Activated naive CD4-positive, alpha-beta T cell treated with anti-CD3 and anti-CD28 coated beads, Interleukin-2, amount 10 ng/mL, durations not matched to agents 7 days and 5 days (primary cell): ENCODE results near the gene CDH4.

ENCODE experiments used
- CTCF ChIA-PET: fragments of 350-600 bp; sonication (Branson Sonifier 250); formaldehyde crosslinking; loops from one replicate; lab custom pipeline; 2021; ENCODE audit warnings: antibody characterized with exemption; lab: Charles Lee
- DNase-seq: peaks from one replicate; pipeline ENCODE4 v3.0.0-alpha.2; 2020
- H3K27ac Mint-ChIP-seq: one replicate; pipeline ENCODE4 v1.8.0; 2021; ENCODE audit warnings: mild to moderate bottlenecking, moderate library complexity, mixed read lengths
- H3K27me3 Mint-ChIP-seq: one replicate; pipeline ENCODE4 v1.8.0; 2021; ENCODE audit warnings: mild to moderate bottlenecking, mixed read lengths
- H3K36me3 Mint-ChIP-seq: one replicate; pipeline ENCODE4 v1.8.0; 2021; ENCODE audit warnings: mixed read lengths
- H3K4me1 Mint-ChIP-seq: one replicate; pipeline ENCODE4 v1.8.0; 2021; ENCODE audit warnings: mixed read lengths
- H3K4me3 Mint-ChIP-seq: one replicate; pipeline ENCODE4 v1.8.0; 2021; ENCODE audit warnings: mild to moderate bottlenecking, moderate library complexity, mixed read lengths
- H3K9me3 Mint-ChIP-seq: one replicate; pipeline ENCODE4 v1.8.0; 2021; ENCODE audit warnings: mixed read lengths

Gene CDH4

DNA sequence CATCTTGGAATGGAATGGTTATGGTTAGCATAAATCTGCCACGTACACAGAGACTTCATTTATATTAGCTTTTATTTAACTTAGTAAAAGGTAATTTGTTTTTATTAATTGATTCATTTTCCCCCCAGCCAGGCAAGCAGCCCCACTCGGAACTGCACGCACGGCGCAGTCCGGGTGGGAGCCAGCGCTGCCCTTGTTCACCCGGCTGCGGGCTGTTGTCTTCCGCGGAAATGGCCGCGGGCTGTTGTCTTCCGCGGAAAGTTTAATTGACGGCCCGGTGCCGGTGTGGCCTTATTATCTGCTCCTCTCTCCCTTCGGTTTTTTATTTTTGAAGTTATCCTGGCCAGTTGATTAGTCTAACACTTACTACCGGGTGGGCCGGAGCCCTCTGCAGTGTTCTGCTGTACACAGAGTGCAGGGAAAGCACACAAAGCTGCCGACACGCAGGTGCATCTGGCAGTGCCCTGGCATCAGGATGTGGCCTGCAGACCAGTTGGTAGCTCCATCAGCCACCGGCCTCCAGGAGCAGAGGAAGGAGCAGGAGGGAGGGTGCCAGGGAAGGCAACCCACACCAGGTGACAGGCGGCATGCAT lies 270.5 kb downstream of the CDH4 start:
- H3K27me3 Mint-ChIP-seq: no peaks in the 10 kb centered on the region
- H3K4me1 Mint-ChIP-seq: no peaks in the 10 kb centered on the region
- DNase-seq: no peak
- H3K27ac Mint-ChIP-seq: no peak overlapping the region
- H3K9me3 Mint-ChIP-seq: peaks cover 6% of the 10 kb centered on the region
- H3K36me3 Mint-ChIP-seq: no peaks in the 10 kb centered on the region
- CTCF ChIA-PET: no interaction called here
- H3K4me3 Mint-ChIP-seq: no peak overlapping the region

DNA sequence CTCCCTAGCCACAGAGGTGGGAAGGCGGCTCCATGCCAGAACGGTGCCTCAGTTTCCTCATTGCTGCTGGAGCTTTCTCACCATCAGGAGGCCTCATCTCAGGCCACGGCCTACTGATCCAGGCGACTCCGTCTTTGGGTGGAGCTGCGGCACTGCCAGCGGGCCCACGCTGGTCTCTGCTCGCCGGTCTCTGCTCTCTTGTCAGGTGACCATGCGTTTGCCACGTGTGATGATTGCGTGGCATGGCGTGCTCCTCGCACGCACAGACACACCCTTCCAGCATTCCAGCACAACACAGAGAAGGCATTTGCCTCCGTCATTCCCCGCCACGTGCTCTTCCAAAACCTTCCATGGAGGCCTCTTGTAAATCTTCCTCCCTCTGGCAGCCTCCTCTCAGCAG lies 271.1 kb downstream of the CDH4 start:
- peaks cover 6% of the 10 kb centered on the region for H3K9me3 Mint-ChIP-seq
- H3K4me1 Mint-ChIP-seq: no peaks in the 10 kb centered on the region
- no peaks in the 10 kb centered on the region for H3K36me3 Mint-ChIP-seq
- no peak overlapping the region for H3K4me3 Mint-ChIP-seq
- no peak for DNase-seq
- CTCF ChIA-PET: no interaction called here
- H3K27ac Mint-ChIP-seq: no peak overlapping the region
- no peaks in the 10 kb centered on the region for H3K27me3 Mint-ChIP-seq

DNA sequence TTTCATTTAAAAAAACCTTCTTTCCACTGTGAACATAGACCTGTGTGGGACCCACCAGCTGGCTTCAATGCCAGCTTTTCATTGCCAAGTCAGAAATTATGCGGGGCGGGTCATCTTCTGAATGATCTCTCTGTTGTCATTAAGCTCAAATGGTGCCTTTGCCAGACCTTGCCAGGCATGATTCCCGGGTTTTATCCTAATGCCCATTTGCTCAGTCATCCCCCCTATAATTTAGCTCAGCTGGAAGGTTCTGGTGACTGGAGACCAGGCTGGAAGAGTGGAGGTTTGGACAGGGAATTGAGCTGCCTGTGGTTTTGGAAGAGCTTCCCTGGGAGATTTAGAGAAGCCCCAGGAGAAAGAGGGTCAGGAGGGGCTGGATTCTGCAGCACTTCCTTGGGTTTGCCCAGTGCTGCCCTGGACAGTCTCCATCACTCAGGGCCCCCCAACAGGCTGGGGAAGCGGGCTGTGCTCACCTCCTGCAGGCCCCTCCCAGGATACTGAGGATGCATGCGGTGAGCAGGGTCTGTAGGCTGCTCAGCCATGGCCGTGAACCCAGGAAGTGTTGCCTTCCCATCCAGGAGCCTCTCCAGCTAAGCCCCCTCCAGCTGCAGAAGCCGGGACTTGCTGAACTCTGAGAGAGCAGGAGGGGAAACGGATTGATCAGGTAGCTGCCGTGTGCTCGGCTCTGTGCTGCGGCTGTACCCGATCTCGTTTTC lies 273.0 kb downstream of the CDH4 start:
- H3K27me3 Mint-ChIP-seq: no peaks in the 10 kb centered on the region
- CTCF ChIA-PET: interaction anchor here (0.5 kb wide), 1 partner anchor 12 kb away, joined by 3 read pairs; no protein-coding TSS in a partner anchor

DNA sequence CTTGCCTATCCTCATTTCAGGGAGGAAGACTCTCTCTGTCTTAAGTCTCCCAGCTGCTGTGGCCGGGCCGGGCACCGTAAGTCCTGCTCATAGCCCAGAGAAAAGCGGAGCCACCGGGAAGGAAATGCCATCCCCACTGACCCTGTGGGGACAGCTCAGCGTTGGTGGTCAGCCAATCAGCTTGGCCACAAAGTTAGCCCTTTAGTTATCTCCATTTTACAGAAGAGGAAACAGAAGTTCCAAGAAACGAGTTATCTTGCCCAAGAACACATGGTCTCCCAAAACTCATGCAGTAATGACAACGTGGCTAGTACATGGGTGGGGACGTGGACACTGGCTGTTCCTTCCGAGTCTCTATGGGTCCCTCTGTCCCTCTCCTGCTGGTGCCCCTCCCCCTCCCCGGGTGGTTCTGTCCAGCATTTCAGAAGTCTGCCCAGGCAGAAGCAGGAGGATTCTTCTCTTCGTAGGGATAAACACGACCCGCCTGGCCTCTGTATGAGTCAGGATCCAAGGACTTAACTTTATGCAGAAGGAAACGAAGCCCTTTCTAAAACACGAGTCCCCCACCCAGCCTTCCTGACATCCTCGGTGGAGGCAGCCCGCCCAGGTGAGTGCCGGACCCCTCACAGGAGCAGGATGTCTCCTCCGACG lies 273.8 kb downstream of the CDH4 start:
- CTCF ChIA-PET: no interaction called here
- H3K27ac Mint-ChIP-seq: no peak overlapping the region

More for the DNA sequence above, 273.0 kb downstream of the CDH4 start:
- H3K4me1 Mint-ChIP-seq: no peaks in the 10 kb centered on the region
- H3K9me3 Mint-ChIP-seq: no peaks in the 10 kb centered on the region
- no peak for DNase-seq
- no peaks in the 10 kb centered on the region for H3K36me3 Mint-ChIP-seq
- H3K4me3 Mint-ChIP-seq: no peak overlapping the region
- H3K27ac Mint-ChIP-seq: no peak overlapping the region

DNA sequence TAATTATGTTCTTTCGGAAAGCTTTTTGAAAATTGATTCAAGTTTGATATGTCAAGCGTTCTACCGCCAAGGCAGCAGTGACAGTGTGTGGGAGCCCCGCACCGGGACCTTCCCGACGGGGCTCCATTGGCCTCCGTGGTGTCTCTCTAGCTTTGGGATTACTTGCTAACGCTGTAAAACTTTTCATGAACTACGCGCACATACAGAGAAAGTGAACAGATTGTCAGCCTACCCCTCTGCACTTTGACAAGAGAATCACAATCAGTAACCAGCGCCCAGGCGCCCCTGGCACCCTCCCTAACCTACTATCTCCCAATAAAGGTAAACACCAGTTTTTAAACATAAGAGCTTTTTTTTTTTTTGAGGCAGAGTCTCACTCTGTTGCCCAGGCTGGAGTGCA lies 274.8 kb downstream of the CDH4 start:
- Mint-ChIP-seq H3K9me3 (no peaks in the 10 kb centered on the region), H3K4me1 (no peaks in the 10 kb centered on the region), H3K27ac (no peak overlapping the region), H3K27me3 (no peaks in the 10 kb centered on the region), H3K36me3 (no peaks in the 10 kb centered on the region), H3K4me3 (no peak overlapping the region)
- CTCF ChIA-PET: no interaction called here
- no peak for DNase-seq

More for the DNA sequence above, 273.8 kb downstream of the CDH4 start:
- Mint-ChIP-seq H3K4me3 (no peak overlapping the region), H3K9me3 (no peaks in the 10 kb centered on the region), H3K27me3 (no peaks in the 10 kb centered on the region), H3K36me3 (no peaks in the 10 kb centered on the region), H3K4me1 (no peaks in the 10 kb centered on the region)
- DNase-seq: no peak

DNA sequence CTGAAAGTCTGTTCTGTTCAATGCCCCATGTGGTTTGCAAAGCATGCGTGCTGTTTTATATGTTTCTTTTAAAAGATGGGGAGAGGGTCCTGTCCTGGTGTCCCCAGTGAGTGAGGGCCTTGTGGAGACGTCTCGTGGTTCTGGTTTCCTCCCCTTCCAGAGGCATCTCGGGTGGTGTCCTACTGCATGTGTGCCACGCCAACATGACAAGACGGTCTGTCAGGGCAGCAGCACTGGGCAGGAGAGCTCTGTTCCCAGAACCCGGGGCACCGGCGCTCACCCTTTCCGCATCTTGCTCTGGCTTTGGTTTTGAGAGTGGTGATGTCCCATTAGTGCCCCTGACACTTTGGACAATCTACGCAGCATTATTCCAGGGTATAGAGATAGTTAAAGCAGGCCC lies 275.6 kb downstream of the CDH4 start:
- Mint-ChIP-seq H3K9me3 (no peaks in the 10 kb centered on the region), H3K36me3 (no peaks in the 10 kb centered on the region), H3K27me3 (no peaks in the 10 kb centered on the region), H3K4me1 (no peaks in the 10 kb centered on the region), H3K4me3 (no peak overlapping the region), H3K27ac (no peak overlapping the region)
- no peak for DNase-seq
- CTCF ChIA-PET: no interaction called here

DNA sequence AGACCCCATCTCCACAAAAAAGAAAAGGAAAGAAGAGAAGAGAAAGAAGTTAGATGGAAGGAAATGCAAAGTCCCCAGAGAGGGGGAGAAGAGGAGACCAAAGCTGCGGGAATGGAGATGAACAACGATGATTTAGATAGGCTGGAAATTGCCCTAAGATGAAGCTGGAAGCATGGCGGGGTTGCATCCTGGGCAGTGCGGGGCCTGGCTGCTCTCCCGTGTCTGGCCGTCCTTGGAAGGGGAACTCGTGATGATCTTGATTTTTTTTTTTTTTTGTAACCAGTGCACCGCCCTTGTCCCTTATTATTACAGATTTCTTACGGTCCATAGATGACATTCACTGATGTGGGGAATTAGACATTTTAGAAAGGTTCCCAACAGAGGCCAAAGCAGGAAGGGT lies 276.5 kb downstream of the CDH4 start:
- Mint-ChIP-seq H3K4me3 (no peak overlapping the region), H3K36me3 (no peaks in the 10 kb centered on the region), H3K9me3 (no peaks in the 10 kb centered on the region), H3K27me3 (no peaks in the 10 kb centered on the region), H3K4me1 (no peaks in the 10 kb centered on the region), H3K27ac (no peak overlapping the region)
- DNase-seq: no peak
- CTCF ChIA-PET: no interaction called here

DNA sequence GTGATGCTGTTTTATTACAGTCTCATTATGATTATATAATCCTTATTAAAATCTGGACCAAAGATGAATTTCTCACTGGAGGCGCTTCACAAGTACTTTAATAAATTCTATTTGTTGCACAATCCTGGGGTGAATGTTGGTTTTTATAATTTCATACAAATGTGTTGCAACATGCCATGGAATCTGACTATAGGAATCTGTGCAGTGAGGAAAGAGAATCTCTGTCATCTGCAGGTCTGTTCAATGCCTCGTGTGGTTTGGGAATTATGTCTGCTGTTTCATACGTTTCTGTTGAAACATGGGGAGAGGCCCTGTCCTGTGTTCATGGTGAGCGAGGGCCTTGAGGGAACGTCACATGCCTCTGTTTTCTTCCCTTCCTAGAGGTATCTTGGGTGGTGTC lies 277.3 kb downstream of the CDH4 start:
- Mint-ChIP-seq H3K4me1 (no peaks in the 10 kb centered on the region), H3K9me3 (no peaks in the 10 kb centered on the region), H3K27ac (no peak overlapping the region), H3K36me3 (no peaks in the 10 kb centered on the region), H3K4me3 (no peak overlapping the region), H3K27me3 (no peaks in the 10 kb centered on the region)
- no peak for DNase-seq
- CTCF ChIA-PET: no interaction called here

DNA sequence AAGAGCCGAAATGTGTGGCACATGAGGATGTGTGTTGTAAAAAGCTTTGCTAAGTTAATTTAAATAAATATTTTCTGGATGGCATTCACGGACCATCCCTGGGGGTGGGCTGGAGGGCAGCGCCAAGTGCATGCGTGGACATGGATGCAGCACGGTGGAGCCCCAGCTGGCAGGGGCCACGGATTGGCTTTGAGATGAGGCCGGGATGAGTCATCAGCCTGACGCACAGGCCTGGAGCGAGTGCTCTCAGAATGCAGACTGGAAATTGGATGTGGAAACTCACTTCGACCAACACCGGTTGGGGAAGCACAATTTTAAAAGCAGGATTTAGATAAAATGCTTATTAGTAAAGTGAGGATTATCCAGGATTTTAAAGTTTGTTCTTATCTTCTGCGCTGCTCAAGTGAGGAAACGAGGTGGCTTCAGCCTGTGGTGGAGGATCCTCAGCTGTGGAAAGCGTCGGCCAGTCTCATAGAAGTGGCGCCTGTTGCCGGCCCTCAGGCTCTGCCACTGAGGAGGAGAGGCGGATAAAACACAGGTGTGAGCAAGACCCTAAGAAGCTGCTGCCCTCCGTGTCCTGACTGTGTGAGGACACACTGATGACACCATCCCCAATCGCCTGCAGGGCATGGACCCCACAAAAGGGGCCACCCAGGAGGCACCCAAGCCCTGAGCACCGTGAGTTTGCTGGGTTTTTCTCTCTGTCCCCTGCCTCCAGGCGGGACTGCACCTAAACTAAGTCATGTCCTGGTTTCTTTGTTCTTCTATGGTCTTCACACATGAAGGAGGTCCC lies 279.7 kb downstream of the CDH4 start:
- H3K4me3 Mint-ChIP-seq: no peak overlapping the region
- no peak overlapping the region for H3K27ac Mint-ChIP-seq
- CTCF ChIA-PET: interaction anchor here (0.8 kb wide), 1 partner anchor 30 kb away, joined by 3 read pairs; no protein-coding TSS in a partner anchor
- H3K4me1 Mint-ChIP-seq: no peaks in the 10 kb centered on the region
- H3K36me3 Mint-ChIP-seq: no peaks in the 10 kb centered on the region
- H3K27me3 Mint-ChIP-seq: no peaks in the 10 kb centered on the region
- H3K9me3 Mint-ChIP-seq: no peaks in the 10 kb centered on the region
- DNase-seq: no peak

DNA sequence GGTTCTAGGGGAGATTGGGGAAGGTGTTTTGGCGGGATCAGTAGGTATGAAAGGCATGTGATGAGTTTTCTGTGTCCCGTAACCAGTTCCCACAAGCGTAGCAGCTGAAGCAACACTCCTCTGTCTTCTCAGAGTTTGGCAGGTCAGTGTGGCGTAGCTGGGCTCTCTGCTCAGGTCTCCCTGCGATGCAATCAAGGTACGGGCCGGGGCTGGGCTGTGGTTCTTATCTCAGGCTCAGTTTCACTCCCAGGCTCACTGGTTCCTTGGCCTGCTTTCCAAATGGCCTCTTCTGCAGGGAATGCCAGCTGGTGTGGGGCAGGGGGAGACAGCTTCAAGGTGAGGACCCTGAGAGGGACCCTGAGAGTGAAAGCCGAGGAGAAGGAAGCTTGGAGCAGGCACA lies 280.7 kb downstream of the CDH4 start:
- no peaks in the 10 kb centered on the region for H3K27me3 Mint-ChIP-seq
- H3K4me1 Mint-ChIP-seq: no peaks in the 10 kb centered on the region
- DNase-seq: no peak
- H3K36me3 Mint-ChIP-seq: no peaks in the 10 kb centered on the region
- CTCF ChIA-PET: no interaction called here
- no peak overlapping the region for H3K27ac Mint-ChIP-seq
- no peaks in the 10 kb centered on the region for H3K9me3 Mint-ChIP-seq
- no peak overlapping the region for H3K4me3 Mint-ChIP-seq

DNA sequence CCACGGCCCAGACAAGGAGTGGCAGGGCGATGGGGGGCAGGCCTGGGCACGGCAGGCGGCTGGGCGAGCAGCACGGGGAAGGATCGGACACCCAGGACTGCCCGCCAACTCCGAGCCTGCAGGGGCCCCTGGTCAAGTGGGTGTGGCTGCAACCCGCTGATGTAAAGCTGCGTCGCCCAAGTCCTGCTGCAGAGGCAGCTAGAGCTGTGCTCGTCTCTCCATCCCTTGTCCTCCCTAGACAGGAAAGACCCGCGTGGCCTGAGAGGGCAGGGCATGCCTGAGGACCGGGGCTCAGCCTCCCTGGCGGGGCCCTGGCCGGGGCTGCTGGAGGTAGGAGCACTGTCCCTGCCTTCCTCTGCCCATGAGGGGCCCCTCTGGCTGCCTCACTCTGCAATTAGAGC lies 281.2 kb downstream of the CDH4 start:
- H3K4me3 Mint-ChIP-seq: no peak overlapping the region
- no peaks in the 10 kb centered on the region for H3K9me3 Mint-ChIP-seq
- CTCF ChIA-PET: no interaction called here
- DNase-seq: no peak
- no peaks in the 10 kb centered on the region for H3K36me3 Mint-ChIP-seq
- no peak overlapping the region for H3K27ac Mint-ChIP-seq
- H3K27me3 Mint-ChIP-seq: no peaks in the 10 kb centered on the region
- no peaks in the 10 kb centered on the region for H3K4me1 Mint-ChIP-seq

DNA sequence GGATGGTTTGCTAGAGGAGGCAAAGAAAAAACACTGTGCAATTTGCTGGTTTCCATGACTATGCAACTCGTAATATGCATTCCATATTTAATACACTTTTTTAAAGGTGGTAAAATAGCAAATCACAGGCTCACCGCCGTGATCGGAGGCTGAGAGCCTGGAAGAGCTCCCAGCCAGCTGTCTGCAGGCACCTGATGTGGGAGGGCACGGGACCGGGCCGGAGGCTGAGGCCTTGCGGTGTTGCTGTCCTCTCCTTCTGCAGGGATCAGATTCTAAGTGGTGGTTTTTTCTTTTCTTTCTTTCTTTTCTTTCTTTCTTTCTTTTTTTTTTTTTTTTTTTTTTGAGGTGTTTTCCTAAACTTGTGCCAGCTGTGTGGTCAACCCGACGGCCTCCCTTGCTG lies 282.3 kb downstream of the CDH4 start:
- H3K4me1 Mint-ChIP-seq: no peaks in the 10 kb centered on the region
- CTCF ChIA-PET: no interaction called here
- no peaks in the 10 kb centered on the region for H3K27me3 Mint-ChIP-seq

DNA sequence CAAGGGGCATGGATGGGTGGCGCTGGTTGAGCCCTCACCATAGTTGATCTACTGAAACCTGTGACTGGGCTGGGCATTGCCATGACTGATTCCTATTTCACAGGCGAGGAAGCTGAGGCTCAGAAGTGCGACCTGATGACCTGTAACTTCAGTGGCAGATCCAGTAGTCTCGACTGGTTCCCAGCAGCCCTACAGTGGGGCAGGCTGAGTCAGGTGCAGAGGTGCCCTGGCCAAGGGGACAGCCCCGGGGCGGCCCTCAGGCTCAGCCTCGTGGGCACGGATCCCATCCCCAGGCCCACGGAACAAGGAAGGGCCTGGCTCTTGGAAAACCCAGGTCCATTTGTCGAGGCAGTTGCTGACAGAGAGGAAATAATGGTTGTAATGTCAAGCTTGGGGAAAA lies 283.0 kb downstream of the CDH4 start:
- H3K27ac Mint-ChIP-seq: no peak overlapping the region
- H3K4me3 Mint-ChIP-seq: no peak overlapping the region
- DNase-seq: no peak
- H3K4me1 Mint-ChIP-seq: no peaks in the 10 kb centered on the region
- H3K36me3 Mint-ChIP-seq: no peaks in the 10 kb centered on the region
- CTCF ChIA-PET: no interaction called here
- no peaks in the 10 kb centered on the region for H3K27me3 Mint-ChIP-seq
- H3K9me3 Mint-ChIP-seq: no peaks in the 10 kb centered on the region

More for the DNA sequence above, 282.3 kb downstream of the CDH4 start:
- no peak for DNase-seq
- Mint-ChIP-seq H3K4me3 (no peak overlapping the region), H3K36me3 (no peaks in the 10 kb centered on the region), H3K9me3 (no peaks in the 10 kb centered on the region), H3K27ac (no peak overlapping the region)

DNA sequence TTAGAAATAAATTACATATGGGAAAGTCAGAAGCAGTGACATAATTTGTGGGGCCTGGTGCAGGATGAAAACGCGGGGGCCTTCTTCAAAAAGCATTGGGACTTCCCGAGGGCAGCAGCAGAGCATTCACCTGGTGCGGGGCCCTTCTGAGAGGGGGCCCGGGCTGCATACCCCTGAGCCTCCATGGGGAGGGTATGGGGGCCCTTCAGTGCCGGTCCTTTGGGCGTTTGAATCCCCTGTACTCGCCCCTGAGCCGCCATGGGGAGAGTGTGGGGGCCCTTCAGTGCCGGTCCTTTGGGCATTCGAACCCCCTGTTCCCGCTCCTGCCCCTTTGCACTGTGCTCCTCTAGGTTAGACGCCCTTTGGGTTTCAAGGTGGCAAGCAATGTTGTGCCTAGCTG lies 283.5 kb downstream of the CDH4 start:
- no peaks in the 10 kb centered on the region for H3K4me1 Mint-ChIP-seq
- H3K27me3 Mint-ChIP-seq: no peaks in the 10 kb centered on the region
- H3K36me3 Mint-ChIP-seq: no peaks in the 10 kb centered on the region
- no peak overlapping the region for H3K27ac Mint-ChIP-seq
- no peak overlapping the region for H3K4me3 Mint-ChIP-seq
- CTCF ChIA-PET: no interaction called here
- DNase-seq: no peak
- no peaks in the 10 kb centered on the region for H3K9me3 Mint-ChIP-seq
